GM23338 (cell line): ENCODE results near the gene SPECC1L. TPM values are rescaled to one million over a fixed set of nuclear protein-coding genes. Genes with fewer than 3 reads are reported as not detected.

Experiments
- ATAC-seq: fragments of 200-7000 bp; cut with Tn5 transposase; 3 replicates; pipeline ENCODE4 v1.9.1; 2020
- DNase-seq: peaks from one replicate; pipeline ENCODE4 v3.0.0-alpha.2; 2015; ENCODE audit warnings: low spot score
- H2AFZ ChIP-seq: fragments of 200-600 bp; sonication (generic); 2 replicates; pipeline ENCODE4 v1.8.0; 2016; ENCODE audit warnings: antibody characterized with exemption, mild to moderate bottlenecking, moderate library complexity
- H3F3A ChIP-seq: fragments of 200-600 bp; sonication (generic); replicated peaks from 2 replicates; pipeline ENCODE4 v1.8.0; 2017; ENCODE audit warnings: antibody characterized with exemption, mixed run types, low read depth
- H3K27ac ChIP-seq: fragments of 200-600 bp; sonication (generic); 2 replicates; pipeline ENCODE4 v1.6.1; 2016; ENCODE audit warnings: low read depth
- H3K27me3 ChIP-seq: fragments of 200-600 bp; sonication (generic); 2 replicates; pipeline ENCODE4 v1.8.0; 2016; ENCODE audit warnings: mild to moderate bottlenecking, mixed run types, moderate library complexity; ENCODE audit not compliant: insufficient read depth
- H3K36me3 ChIP-seq: fragments of 200-600 bp; sonication (generic); 2 replicates; pipeline ENCODE4 v1.8.0; 2016; ENCODE audit warnings: mild to moderate bottlenecking; ENCODE audit not compliant: insufficient read depth
- H3K4me1 ChIP-seq: fragments of 200-600 bp; sonication (generic); 2 replicates; pipeline ENCODE4 v1.8.0; 2016; ENCODE audit warnings: mild to moderate bottlenecking, moderate library complexity; ENCODE audit not compliant: insufficient read depth
- H3K4me2 ChIP-seq: fragments of 200-600 bp; sonication (generic); 2 replicates; pipeline ENCODE4 v1.7.1; 2017; ENCODE audit warnings: mixed run types
- H3K4me3 ChIP-seq: fragments of 200-600 bp; sonication (generic); 2 replicates; pipeline ENCODE4 v1.6.1; 2016; ENCODE audit warnings: mixed run types
- H3K79me2 ChIP-seq: fragments of 200-600 bp; sonication (generic); replicated peaks from 2 replicates; pipeline ENCODE4 v1.8.0; 2017; ENCODE audit warnings: mild to moderate bottlenecking; ENCODE audit not compliant: insufficient read depth
- H3K9me2 ChIP-seq: fragments of 200-600 bp; sonication (generic); 2 replicates; pipeline ENCODE4 v1.8.0; 2017; ENCODE audit not compliant: insufficient read depth
- H4K20me1 ChIP-seq: fragments of 200-600 bp; sonication (generic); replicated peaks from 2 replicates; pipeline ENCODE4 v1.8.0; 2017; ENCODE audit warnings: mild to moderate bottlenecking; ENCODE audit not compliant: insufficient read depth
- H3K27ac Mint-ChIP-seq: 2 replicates; pipeline ENCODE4 v1.8.0; 2020; ENCODE audit warnings: inconsistent platforms, mild to moderate bottlenecking, moderate library complexity, mixed read lengths
- H3K27me3 Mint-ChIP-seq: 3 replicates; pipeline ENCODE4 v1.8.0; 2022; ENCODE audit warnings: low read depth, mild to moderate bottlenecking, moderate library complexity, mixed read lengths, inconsistent platforms; ENCODE audit not compliant: insufficient read depth, poor library complexity
- H3K36me3 Mint-ChIP-seq: 3 replicates; pipeline ENCODE4 v1.8.0; 2021; ENCODE audit warnings: low read depth, mild to moderate bottlenecking, inconsistent platforms, moderate library complexity, mixed read lengths
- H3K4me1 Mint-ChIP-seq: 3 replicates; pipeline ENCODE4 v1.8.0; 2020; ENCODE audit warnings: mild to moderate bottlenecking, inconsistent platforms, mixed read lengths
- H3K4me3 Mint-ChIP-seq: 3 replicates; pipeline ENCODE4 v1.8.0; 2021; ENCODE audit warnings: moderate library complexity, mild to moderate bottlenecking, inconsistent platforms, mixed read lengths
- H3K9me3 Mint-ChIP-seq: 3 replicates; pipeline ENCODE4 v1.8.0; 2020; ENCODE audit warnings: moderate library complexity, mild to moderate bottlenecking, inconsistent platforms, mixed read lengths
- CREB1 ChIP-seq: fragments of 250-450 bp; sonication (Bioruptor Pico); IDR thresholded peaks from 2 replicates; pipeline ENCODE4 v1.5.0; 2020; ENCODE audit warnings: low read depth, mild to moderate bottlenecking, moderate library complexity
- CTCF ChIP-seq, 2 experiments: fragments of 200-600 bp in 1 of 2; sonication (generic) in 1 of 2; conservative IDR thresholded peaks; 2 replicates each; pipeline versions ENCODE4 v1.5.1 to v1.6.1; 2016 to 2017; ENCODE audit warnings: antibody characterized with exemption in 2 of 2, low read depth in 2 of 2, mild to moderate bottlenecking in 2 of 2, moderate library complexity in 1 of 2
- ETS1 ChIP-seq: IDR thresholded peaks from 2 replicates; pipeline ENCODE4 v1.6.1; 2016; ENCODE audit warnings: antibody characterized with exemption
- EZH2 ChIP-seq: fragments of 200-600 bp; sonication (generic); IDR thresholded peaks from one replicate; pipeline ENCODE4 v1.8.0; 2017; ENCODE audit warnings: antibody characterized with exemption, mild to moderate bottlenecking, low read depth; ENCODE audit not compliant: unreplicated experiment
- EZH2phosphoT487 ChIP-seq: fragments of 200-600 bp; sonication (generic); IDR thresholded peaks from one replicate; pipeline ENCODE4 v1.8.1; 2018; ENCODE audit warnings: antibody characterized with exemption; ENCODE audit not compliant: unreplicated experiment
- NANOG ChIP-seq: IDR thresholded peaks from 2 replicates; pipeline ENCODE4 v1.6.1; 2016; ENCODE audit warnings: antibody characterized with exemption, borderline replicate concordance
- REST ChIP-seq: IDR thresholded peaks from one replicate; pipeline ENCODE4 v1.6.1; 2018; ENCODE audit warnings: antibody characterized with exemption; ENCODE audit not compliant: unreplicated experiment
- STAT1 ChIP-seq: IDR thresholded peaks from one replicate; pipeline ENCODE4 v1.6.1; 2016; ENCODE audit warnings: antibody characterized with exemption; ENCODE audit not compliant: unreplicated experiment
- ZNF114 ChIP-seq: fragments of 250-450 bp; sonication (Bioruptor Pico); IDR thresholded peaks from 2 replicates; pipeline ENCODE4 v1.5.0; 2020; ENCODE audit warnings: mild to moderate bottlenecking, moderate library complexity
- ZNF331 ChIP-seq: fragments of 250-450 bp; sonication (Bioruptor Pico); IDR thresholded peaks from 2 replicates; pipeline ENCODE4 v1.5.0; 2020; ENCODE audit warnings: low read depth, mild to moderate bottlenecking, moderate library complexity
- polyA plus RNA-seq: library from polyadenylated mRNA; unstranded; fragments of >200 nt; fragmentation: Nextera tagmentation; extraction: Ambion mirVana; gene quantifications from 2 replicates; pipeline ENCODE4 v1.2.1, GENCODE V29; 2016
- total RNA-seq: library from RNA; depleted of rRNA; stranded (reverse); fragments of >200 nt; shearing (Covaris generic); gene quantifications from 2 replicates; pipeline ENCODE4 v1.2.3, GENCODE V29; 2014

SPECC1L gene
- total and polyA plus RNA-seq, 2 experiments from 2014 or later, result 24.3 to 44.7 TPM

GRCh38 chr22:24416611-24417010, 146.0 kb downstream of the SPECC1L start:
- no peak overlapping the region for H3K27ac Mint-ChIP-seq
- no peaks in the 10 kb centered on the region for H3K27me3 ChIP-seq
- no peaks in the 10 kb centered on the region for H4K20me1 ChIP-seq
- no peaks in the 10 kb centered on the region for H3F3A ChIP-seq
- peaks cover 16% of the 10 kb centered on the region for H3K4me1 Mint-ChIP-seq
- ATAC-seq (no peak), DNase-seq (no peak)
- no peaks in the 10 kb centered on the region for H3K9me3 Mint-ChIP-seq
- H3K4me1 ChIP-seq, result peaks cover 8% of the 10 kb centered on the region; the same call in 1 of the 2 replicates
- H3K4me3 ChIP-seq, result no peak overlapping the region
- H3K27me3 Mint-ChIP-seq, result peaks cover 33% of the 10 kb centered on the region
- no peaks in the 10 kb centered on the region for H3K79me2 ChIP-seq
- H3K36me3 Mint-ChIP-seq, result peaks cover 20% of the 10 kb centered on the region; the same call in 2 of the 3 replicates
- no peak overlapping the region for H2AFZ ChIP-seq
- H3K36me3 ChIP-seq, result no peaks in the 10 kb centered on the region
- TF ChIP-seq REST, result no peak
- no peak overlapping the region for H3K4me3 Mint-ChIP-seq
- H3K27ac ChIP-seq, result no peak overlapping the region
- no peaks in the 10 kb centered on the region for H3K9me2 ChIP-seq
- H3K4me2 ChIP-seq, result no peak overlapping the region

- no peaks in the 10 kb centered on the region for H3K9me2 ChIP-seq
- H3K27ac Mint-ChIP-seq, result no peak overlapping the region
- H3K4me1 Mint-ChIP-seq, result peaks cover 16% of the 10 kb centered on the region
- no peaks in the 10 kb centered on the region for H3K27me3 ChIP-seq
- no peak overlapping the region for H3K4me2 ChIP-seq
- ATAC-seq, result no peak
- H3K36me3 ChIP-seq, result no peaks in the 10 kb centered on the region
- no peaks in the 10 kb centered on the region for H4K20me1 ChIP-seq
- peaks cover 8% of the 10 kb centered on the region; the same call in 1 of the 2 replicates for H3K4me1 ChIP-seq
- no peaks in the 10 kb centered on the region for H3K79me2 ChIP-seq
- H2AFZ ChIP-seq, result no peak overlapping the region
- peaks cover 20% of the 10 kb centered on the region; the same call in 2 of the 3 replicates for H3K36me3 Mint-ChIP-seq
- DNase-seq, result no peak
- H3K9me3 Mint-ChIP-seq, result no peaks in the 10 kb centered on the region
- H3F3A ChIP-seq, result no peaks in the 10 kb centered on the region
- H3K27me3 Mint-ChIP-seq, result peaks cover 35% of the 10 kb centered on the region
- H3K27ac ChIP-seq, result no peak overlapping the region
- no peak overlapping the region for H3K4me3 ChIP-seq
- no peak overlapping the region for H3K4me3 Mint-ChIP-seq
- TF ChIP-seq STAT1 (no peak), ZNF331 (no peak), EZH2phosphoT487 (no peak), NANOG (no peak), CREB1 (CRISPR knock-in tag) (no peak), CTCF (conservative IDR thresholded peaks at IDR 0.05; ENCODE audit: low read depth in 2 of 2) (no peak), EZH2 (no peak), ETS1 (no peak), REST (no peak), ZNF114 (CRISPR knock-in tag) (no peak)
Measured at GRCh38 chr22:24417200-24417599, 146.6 kb downstream of the SPECC1L start.
